ENCODE data around the gene TMEM116.
"Not testable (repeated sequence)": the region's sequence is repeated elsewhere in the genome, so short reads cannot be mapped to it uniquely, and the experiment has no call there.

DNA sequence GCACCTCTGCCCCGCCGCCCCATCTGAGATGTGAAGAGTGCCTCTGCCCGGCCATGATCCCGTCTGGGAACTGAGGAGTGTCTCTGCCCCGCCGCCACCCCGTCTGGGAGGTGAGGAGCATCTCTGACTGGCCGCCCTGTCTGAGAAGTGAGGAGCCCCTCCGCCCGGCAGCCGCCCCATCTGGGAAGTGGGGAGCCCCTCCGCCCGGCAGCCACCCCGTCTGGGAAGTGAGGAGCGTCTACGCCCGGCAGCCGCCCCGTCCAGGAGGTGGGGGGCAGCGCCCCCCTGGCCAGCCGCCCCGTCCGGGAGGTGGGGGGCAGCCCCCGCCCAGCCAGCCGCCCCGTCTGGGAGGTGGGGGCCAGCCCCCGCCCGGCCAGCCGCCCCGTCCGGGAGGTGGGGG lies 55.7 kb downstream of the TMEM116 start:
- not testable (repeated sequence) for TF ChIP-seq CTCF (conservative IDR thresholded peaks at IDR 0.05; ENCODE audit: low read length); EZH2phosphoT487 (IDR thresholded peaks at IDR 0.05; ENCODE audit: borderline replicate concordance)
